HepG2 (cell line): ENCODE data around the gene SND1. TPM values are rescaled to one million over a fixed set of nuclear protein-coding genes. Genes with fewer than 3 reads are reported as not detected.

Source experiments
- ATAC-seq: fragments of 200-7000 bp; cut with Tn5 transposase; 3 replicates; pipeline ENCODE4 v1.9.1; 2020; ENCODE audit warnings: mild to moderate bottlenecking, moderate library complexity
- BruUV-seq: library from RNA; stranded (reverse); fragments of 400-500 nt; replicated peaks from 2 replicates; lab custom pipeline; 2021; lab: Mats Ljungman, UMichigan
- CTCF ChIA-PET: fragments of 300-600 bp; formaldehyde crosslinking; extraction: SDS; loops from one replicate; lab custom pipeline; 2021; ENCODE audit warnings: low total read pairs, inconsistent platforms, low intra/inter-chr PET ratio; lab: Yijun Ruan, JAX
- POLR2A ChIA-PET: fragments of 350-600 bp; sonication (Branson Sonifier 250); formaldehyde crosslinking; loops from one replicate; lab custom pipeline; 2020; ENCODE audit warnings: antibody characterized with exemption, inconsistent platforms; lab: Yijun Ruan, JAX
- DNase-seq: peaks from one replicate; pipeline ENCODE4 v3.0.0-alpha.2; 2015; ENCODE audit warnings: low spot score
- FAIRE-seq: peaks from 3 replicates; lab custom pipeline; 2011; peaks lifted over from hg19 to GRCh38; lab: Jason Lieb, UNC
- H2AFZ ChIP-seq: one replicate; pipeline ENCODE4 v1.6.1; 2011; ENCODE audit warnings: low read length, inconsistent platforms
- H3K27ac ChIP-seq: fragments of 300-600 bp; 3 replicates; pipeline ENCODE4 v1.8.0; 2011; ENCODE audit warnings: mixed run types, mild to moderate bottlenecking, mixed read lengths, low read length, inconsistent platforms; ENCODE audit not compliant: insufficient read depth; ENCODE audit errors: extremely low read length
- H3K27me3 ChIP-seq, 2 experiments: fragments of 200-600 bp in 1 of 2; 2 replicates in 1 of 2; 3 replicates in 1 of 2; pipeline versions ENCODE4 v1.6.0 to v1.8.0; 2011; ENCODE audit warnings: low read length in 2 of 2, mild to moderate bottlenecking in 2 of 2, moderate library complexity in 2 of 2, inconsistent platforms in 1 of 2; ENCODE audit not compliant: insufficient read depth in 2 of 2, control insufficient read depth in 1 of 2
- H3K36me3 ChIP-seq, 2 experiments: fragments of 200-600 bp in 1 of 2; replicated peaks in 1 of 2; 2 replicates in 1 of 2; 3 replicates in 1 of 2; pipeline versions ENCODE4 v1.5.1 to v1.8.0; 2011; ENCODE audit warnings: low read length in 2 of 2, inconsistent platforms in 1 of 2; ENCODE audit not compliant: insufficient read depth in 2 of 2, control insufficient read depth in 1 of 2
- H3K4me1 ChIP-seq: 2 replicates; pipeline ENCODE4 v1.5.1; 2012; ENCODE audit warnings: low read length, inconsistent platforms; ENCODE audit not compliant: insufficient read depth
- H3K4me2 ChIP-seq: 2 replicates; pipeline ENCODE4 v1.6.0; 2011; ENCODE audit warnings: low read depth, low read length, inconsistent platforms
- H3K4me3 ChIP-seq, 3 experiments: fragments of 200-600 bp in 1 of 3; sonication (generic), shearing (Covaris generic) in 1 of 3; replicated peaks in 1 of 3; 2 replicates each; pipeline ENCODE4 v1.5.1; 2011 to 2016; ENCODE audit warnings: low read length in 3 of 3, inconsistent platforms in 2 of 3, low read depth in 2 of 3, mild to moderate bottlenecking in 2 of 3, control low read depth in 1 of 3, mixed read lengths in 1 of 3; ENCODE audit not compliant: insufficient read depth in 1 of 3
- H3K79me2 ChIP-seq: one replicate; pipeline ENCODE4 v1.6.1; 2011; ENCODE audit warnings: low read length, inconsistent platforms; ENCODE audit not compliant: insufficient read depth
- H3K9ac ChIP-seq: 2 replicates; pipeline ENCODE4 v1.6.0; 2011; ENCODE audit warnings: mild to moderate bottlenecking, low read depth, low read length, inconsistent platforms; ENCODE audit not compliant: insufficient read depth
- H3K9me3 ChIP-seq: 2 replicates; pipeline ENCODE4 v1.5.1; 2012; ENCODE audit warnings: mild to moderate bottlenecking, low read length
- H4K20me1 ChIP-seq: 2 replicates; pipeline ENCODE4 v1.6.0; 2011; ENCODE audit warnings: inconsistent platforms, mild to moderate bottlenecking, low read length, moderate library complexity; ENCODE audit not compliant: insufficient read depth
- ERF ChIP-seq: IDR thresholded peaks from 2 replicates; pipeline ENCODE4 v1.6.1; 2018; ENCODE audit warnings: missing biosample characterization, missing genetic modification reagents
- NFAT5 ChIP-seq: sonication (generic); formaldehyde crosslinking; IDR thresholded peaks from 2 replicates; pipeline ENCODE4 v1.4.0; 2020; ENCODE audit warnings: missing genetic modification reagents
- TEAD3 ChIP-seq: optimal IDR thresholded peaks from 2 replicates; pipeline ENCODE3; 2016; ENCODE audit warnings: borderline replicate concordance
- ZC3H13 ChIP-seq: sonication (generic); formaldehyde crosslinking; IDR thresholded peaks from 2 replicates; pipeline ENCODE4 v1.8.1; 2023; ENCODE audit warnings: mild to moderate bottlenecking, missing genetic modification reagents, moderate library complexity
- WGBS: methylation state at CpG from one replicate; pipeline ENCODE4 v1.1.6; 2017; ENCODE audit warnings: low lambda C conversion rate; 5-methylcytosine and 5-hydroxymethylcytosine counted together
- in situ Hi-C: cut with HindIII; loops from 2 replicates; pipeline ENCODE4 v1.10.0; 2017; ENCODE audit warnings: low pct_unique_long_range_greater_than_20kb; ENCODE audit not compliant: extremely low pct_ligation_motif_present
- intact Hi-C: fragments of 100-400 bp; cut with micrococcal nuclease; formaldehyde crosslinking; loops from one replicate; pipeline ENCODE4 v1.10.0; 2022; ENCODE audit not compliant: unreplicated experiment
- polyA plus RNA-seq, 8 experiments: library from polyadenylated mRNA; depleted of rRNA in 3 of 8; stranded (reverse) in 7 of 8; unstranded in 1 of 8; fragments of >200 nt; fragmentation: Illumina TruSeq in 4 of 8; extraction: Trizol in 4 of 8; gene quantifications; 2 replicates each; pipeline versions ENCODE4 v1.2.1 to v1.2.3, GENCODE V29; 2011 to 2016; ENCODE audit warnings: low read depth in 4 of 8, missing spikeins in 1 of 8, mixed read lengths in 1 of 8; ENCODE audit not compliant: insufficient read depth in 1 of 8
- total RNA-seq, 5 experiments: library from RNA; depleted of rRNA; stranded (reverse); fragments of >200 nt; fragmentation: Illumina TruSeq; extraction: Trizol; gene quantifications; 2 replicates each; pipeline ENCODE4 v1.2.3, GENCODE V29; 2016; ENCODE audit warnings: low read depth in 1 of 5

Gene SND1
- total and polyA plus RNA-seq, 2 of the 13 experiments (the other 11 are each of a cell fraction or from before 2014, with no cell fraction given) = 110 to 182 TPM

DNA sequence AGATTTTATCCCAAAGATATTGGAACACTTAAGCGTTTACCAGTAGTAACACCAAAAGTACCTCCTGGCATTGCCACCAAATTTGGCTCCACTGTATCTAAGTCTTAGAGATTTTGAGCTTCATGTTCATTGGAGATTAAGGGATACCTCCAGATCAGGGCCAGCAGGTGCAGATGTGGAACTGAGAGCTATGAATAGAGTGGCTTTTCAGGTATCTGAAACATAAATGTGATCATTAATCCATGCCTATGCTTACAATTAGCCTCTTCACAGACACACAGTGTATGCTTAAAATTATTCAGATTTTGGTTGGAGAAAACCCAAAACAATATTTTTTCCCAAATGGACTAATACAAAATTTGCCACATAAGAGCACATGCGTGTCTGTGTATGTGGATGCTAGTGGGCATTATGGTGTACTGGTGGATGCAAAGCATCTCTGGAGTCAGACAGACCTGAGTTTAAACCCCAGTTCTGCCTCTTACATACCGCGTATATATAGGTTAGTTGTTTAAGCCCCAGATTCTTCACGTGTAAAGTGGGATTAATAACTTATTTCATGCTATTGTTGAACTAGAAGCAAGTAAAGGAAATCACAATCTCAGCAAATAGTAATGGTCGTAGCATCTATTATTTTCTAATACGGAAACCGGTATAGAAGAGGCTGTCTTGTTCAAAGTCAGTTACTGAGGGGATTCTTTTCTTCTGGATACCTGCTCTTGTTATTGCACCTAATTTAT lies 386.1 kb downstream of the SND1 start (continued):
- TF ChIP-seq NFAT5 = no peak

GRCh38 chr7:128039544-128039953 lies 387.6 kb downstream of the SND1 start:
- FAIRE-seq = no peak
- Histone ChIP-seq H3K36me3 (peaks cover 12 to 33% of the 10 kb centered on the region in 2 experiments), H3K4me3 (no peak overlapping the region), H3K4me2 (no peak overlapping the region), H4K20me1 (no peaks in the 10 kb centered on the region; the same call in 1 of the 2 replicates), H3K27me3 (no peaks in the 10 kb centered on the region), H3K4me1 (no peaks in the 10 kb centered on the region), H3K9ac (no peak overlapping the region), H2AFZ (no peak overlapping the region), H3K79me2 (no peaks in the 10 kb centered on the region), H3K9me3 (no peaks in the 10 kb centered on the region), H3K27ac (no peak overlapping the region)
- WGBS = 94% methylated on average over 4 of the region's 4 CpGs
- intact Hi-C loops (loop anchor here (5.0 kb wide), 1 partner anchor 168 kb away; no protein-coding TSS in a partner anchor), in situ Hi-C loops (no loop called here)
- BruUV-seq = no TSS peak
- ChIA-PET CTCF (no interaction called here), POLR2A (no interaction called here)
- no peak for DNase-seq
- TF ChIP-seq ZC3H13 (CRISPR knock-in tag) (no peak), TEAD3 (CRISPR knock-in tag) (no peak), ERF (CRISPR knock-in tag) (no peak)
- ATAC-seq = no peak
